MM.1S (cell line): ENCODE measurements around the gene NEMP1.

Experiments
- CTCF ChIP-seq: fragments of 300-600 bp; sonication (generic); IDR thresholded peaks from 2 replicates; pipeline ENCODE4 v1.5.1; 2016; ENCODE audit warnings: antibody characterized with exemption, low read length, mixed read lengths
- EZH2 ChIP-seq: fragments of 300-600 bp; sonication (generic); optimal IDR thresholded peaks from 2 replicates; pipeline ENCODE3; 2017; ENCODE audit warnings: low read depth, mild to moderate bottlenecking, antibody characterized with exemption, low read length, mixed read lengths
- EZH2phosphoT487 ChIP-seq: fragments of 300-600 bp; sonication (generic); IDR thresholded peaks from 2 replicates; pipeline ENCODE4 v1.6.1; 2018; ENCODE audit warnings: antibody characterized with exemption, low read length

DNA sequence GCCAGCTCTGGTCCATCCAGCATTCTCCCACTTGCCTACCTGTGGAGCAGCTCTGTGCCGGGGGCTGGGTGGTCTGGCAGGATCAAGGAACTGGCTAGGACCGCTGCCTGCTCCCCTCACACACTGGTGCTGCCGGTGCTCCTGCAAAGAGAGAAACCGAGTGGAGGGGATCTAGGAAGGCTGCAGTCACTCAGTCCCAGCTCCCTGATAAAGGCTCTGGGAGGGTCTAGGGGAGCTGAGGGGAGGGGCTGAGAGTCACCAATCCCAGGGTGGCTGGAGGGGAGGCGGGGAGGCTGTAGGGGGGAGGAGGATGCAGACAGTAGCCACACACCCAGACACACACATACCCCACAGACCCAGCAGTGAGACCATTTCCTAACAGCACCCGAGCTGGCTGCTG is 62.2 kb downstream of the NEMP1 start, which contains the start of gene TAC3:
- TF ChIP-seq CTCF (no peak), EZH2phosphoT487 (no peak), EZH2 (no peak)
